NCI-H524 (cell line): Measurements from ENCODE around the gene EDDM3A.
"Not testable (repeated sequence)": the region's sequence is repeated elsewhere in the genome, so short reads cannot be mapped to it uniquely, and the experiment has no call there.

ENCODE experiments used
- DNase-seq, 2 experiments: peaks; one replicate each; lab custom pipeline; 2025; lab: John Stamatoyannopoulos, UW

The EDDM3A gene, protein sequence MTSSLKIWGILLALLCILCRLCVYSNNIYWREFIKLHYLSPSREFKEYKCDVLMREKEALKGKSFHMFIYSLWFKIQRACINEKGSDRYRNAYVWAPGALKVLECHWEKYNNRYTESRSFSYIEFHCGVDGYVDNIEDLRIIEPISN

DNA sequence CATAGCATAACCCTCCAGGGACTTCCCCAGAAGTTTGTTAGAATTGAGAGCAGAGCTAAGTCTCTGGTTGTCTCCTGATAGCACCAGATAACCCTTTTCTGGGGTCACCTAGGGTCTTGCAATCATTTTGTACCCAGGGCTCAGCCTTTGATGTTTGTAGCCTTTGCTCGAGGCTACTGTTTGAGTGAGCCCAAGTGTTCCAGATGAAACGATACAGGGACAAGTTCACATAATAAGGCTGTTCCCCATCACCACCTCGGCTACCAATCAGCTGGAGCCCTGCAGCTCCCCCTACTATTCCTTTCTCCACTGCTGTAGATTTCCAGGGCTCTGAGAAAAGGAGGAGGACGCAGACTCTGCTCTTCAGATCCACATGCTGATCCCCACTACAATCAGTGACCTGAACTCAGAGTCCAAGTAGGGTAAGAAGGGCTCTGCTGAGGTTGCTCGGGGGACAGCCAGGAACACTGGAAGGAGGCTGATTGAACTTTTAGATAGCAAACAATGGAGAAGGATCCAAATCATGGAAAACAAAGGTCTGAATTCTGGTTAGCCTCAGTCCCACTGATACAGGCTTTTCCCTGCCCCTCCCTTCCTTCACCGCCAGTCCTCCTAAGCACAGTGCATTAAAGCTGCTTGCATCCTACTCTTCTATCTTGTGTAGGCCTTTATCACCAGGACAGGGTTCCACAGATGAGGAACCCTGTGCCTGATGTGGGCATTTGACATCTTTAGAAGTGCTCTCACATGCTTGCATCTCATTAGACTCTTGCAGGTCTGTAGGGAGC is at the start of gene EDDM3A:
EDDM3A (plus strand) TSS at position 317 of the 788 bp plus-strand sequence. CDS start 1,694 bp downstream, outside the sequence.
- DNase-seq = no peak

DNA sequence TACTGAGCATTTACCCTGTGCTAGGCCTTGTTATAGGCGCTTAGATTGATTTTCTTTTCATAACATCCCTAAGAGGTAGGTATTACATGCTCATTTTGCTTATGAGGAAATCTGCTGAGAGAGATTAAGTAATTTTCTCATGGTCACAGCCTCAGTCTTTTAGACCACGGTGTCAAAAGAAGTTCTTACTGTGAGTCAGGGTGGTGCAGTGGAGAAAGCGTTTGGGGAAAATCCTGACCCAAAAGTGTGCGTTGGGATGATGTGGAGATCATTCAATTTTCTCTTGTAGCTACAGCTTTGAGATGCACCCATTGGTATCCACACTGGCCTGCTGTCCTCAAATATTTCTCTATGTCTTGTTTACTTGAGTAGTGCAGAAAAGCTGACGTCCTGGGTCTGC is 48.9 kb upstream of the EDDM3A start:
- no peak for DNase-seq

DNA sequence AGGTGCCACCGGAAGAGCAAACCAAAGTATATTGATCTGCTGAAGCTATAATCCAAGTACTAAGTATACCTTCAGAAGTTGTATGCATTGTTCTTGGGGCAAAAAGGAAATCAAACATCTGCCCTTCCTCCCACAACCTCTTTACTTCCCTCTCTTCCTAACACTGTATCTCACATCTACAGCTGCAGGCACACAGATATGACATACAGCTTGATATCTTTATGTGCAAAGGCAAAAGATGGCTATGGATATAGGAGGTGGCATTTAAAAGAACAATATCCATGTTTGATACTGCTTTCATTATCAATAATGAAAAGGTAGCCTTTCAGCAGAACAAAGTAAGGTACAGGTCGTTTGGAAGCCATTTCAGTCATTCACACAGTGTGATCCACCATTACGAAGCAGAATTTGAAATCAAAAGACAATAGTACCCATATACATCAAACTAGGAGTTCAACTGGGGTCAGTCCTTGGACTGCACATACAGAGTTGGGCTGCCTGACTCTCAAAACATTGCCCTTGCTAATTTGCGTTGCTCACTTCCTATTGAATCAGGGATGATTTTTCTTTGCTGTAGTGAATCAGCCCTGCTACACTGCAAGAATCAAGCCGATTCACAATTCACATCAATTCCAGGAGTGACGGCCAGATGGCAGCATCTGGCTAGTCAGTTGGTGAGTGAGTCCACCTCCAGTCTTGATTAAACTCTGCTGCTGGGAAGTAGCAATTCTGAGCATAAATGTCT is 48.2 kb upstream of the EDDM3A start:
- DNase-seq = peak; percentile 59 to 79

DNA sequence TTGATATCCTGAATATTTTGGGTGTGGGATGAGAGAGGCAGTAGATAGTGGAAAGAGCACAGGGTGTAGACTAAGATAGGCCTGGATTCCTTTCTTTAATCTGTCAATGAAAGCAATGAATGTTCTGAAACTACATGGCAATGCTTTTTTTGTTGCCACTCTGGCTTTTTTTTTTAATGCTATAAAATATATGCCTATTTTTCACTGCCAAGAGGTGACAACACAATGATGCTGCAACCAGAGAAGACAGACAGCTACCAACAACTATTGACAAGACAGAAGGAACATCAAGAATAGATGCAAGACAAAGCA is 47.7 kb upstream of the EDDM3A start:
- no peak for DNase-seq

DNA sequence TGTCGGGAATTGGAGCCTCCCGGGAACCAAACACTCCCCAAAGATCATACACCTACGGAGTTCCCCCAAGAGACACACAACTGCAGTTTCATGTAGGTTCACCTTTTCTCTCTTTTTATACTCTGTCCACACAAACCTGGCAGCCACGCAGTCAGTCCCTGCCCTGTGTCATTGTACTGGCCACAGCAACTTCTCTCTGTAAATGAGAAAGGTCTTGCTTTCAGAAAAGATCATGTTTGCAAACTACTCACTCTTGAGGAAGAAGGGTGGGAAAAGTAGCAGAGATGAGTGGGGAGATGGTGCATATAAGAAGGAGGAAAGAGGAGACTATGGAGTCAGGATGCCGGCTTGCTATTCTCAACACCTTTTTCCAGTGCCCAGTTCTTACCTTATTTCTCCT is 46.8 kb upstream of the EDDM3A start:
- DNase-seq = no peak

DNA sequence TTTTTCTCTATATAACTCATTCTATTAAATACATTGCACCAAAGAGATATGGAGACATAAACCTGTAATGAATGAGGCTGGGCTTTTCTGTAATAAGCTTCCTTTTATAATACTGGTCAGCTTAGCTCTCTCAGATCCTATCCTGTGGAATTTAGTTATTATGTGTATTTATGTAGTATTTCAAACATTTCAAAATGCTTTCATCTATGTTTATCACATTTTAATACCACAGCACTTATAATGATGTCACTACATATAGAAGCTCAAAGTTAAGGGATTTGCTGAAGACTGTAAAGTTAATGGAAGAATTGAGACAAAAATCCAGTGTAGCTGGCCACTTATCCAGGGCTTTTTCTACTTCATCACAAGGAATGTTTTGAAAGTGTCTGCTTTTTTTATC is 45.8 kb upstream of the EDDM3A start:
- DNase-seq = no peak

DNA sequence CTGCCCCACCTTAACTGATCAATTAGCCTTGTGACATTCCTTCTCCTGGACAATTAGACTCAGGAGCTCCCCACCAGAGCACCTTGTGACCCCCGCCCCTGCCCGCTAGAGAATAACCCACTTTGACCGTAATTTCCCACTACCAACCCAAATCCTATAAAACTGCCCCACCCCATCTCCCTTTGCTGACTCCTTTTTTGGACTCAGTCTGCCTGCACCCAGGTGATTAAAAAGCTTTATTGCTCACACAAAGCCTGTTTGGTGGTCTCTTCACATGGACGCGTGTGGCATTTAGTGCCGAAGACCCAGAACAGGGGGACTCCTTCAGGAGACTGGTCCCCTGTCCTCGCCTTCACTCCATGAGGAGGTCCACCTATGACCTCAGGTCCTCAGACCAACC is 44.7 kb upstream of the EDDM3A start:
- DNase-seq = not testable (repeated sequence)

DNA sequence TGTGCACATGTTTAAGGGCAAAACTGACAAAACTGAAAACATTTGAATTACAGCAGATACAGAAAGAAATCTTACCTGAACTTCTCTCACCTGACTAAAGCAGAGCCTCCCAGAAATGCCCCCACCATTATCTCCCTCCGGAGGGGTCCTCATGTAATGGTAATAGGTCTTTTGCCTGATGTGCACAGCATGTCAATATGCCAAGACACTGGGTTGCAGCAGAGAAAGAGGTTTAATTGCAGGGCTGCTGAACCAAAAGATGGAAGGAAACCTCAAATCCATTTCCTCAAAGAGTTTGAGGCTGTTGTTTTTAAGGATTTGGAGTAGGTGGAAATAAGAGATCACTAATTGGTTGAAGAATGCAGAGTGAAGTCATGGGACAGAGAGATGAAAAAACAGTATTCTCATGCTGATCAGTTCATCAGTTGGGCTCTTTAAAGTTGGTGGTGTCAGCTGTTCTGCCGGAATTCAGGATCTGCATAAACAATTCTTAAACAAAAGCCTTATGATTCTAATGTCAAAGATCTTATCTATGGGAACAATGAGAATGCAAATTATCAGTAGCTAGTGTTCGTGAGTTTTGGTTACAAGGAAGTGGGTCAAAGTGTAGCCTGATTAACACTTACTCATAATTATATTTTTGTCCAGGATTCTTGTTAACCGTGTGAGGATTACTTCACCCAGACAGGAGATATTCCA is 38.9 kb upstream of the EDDM3A start:
- DNase-seq = no peak

DNA sequence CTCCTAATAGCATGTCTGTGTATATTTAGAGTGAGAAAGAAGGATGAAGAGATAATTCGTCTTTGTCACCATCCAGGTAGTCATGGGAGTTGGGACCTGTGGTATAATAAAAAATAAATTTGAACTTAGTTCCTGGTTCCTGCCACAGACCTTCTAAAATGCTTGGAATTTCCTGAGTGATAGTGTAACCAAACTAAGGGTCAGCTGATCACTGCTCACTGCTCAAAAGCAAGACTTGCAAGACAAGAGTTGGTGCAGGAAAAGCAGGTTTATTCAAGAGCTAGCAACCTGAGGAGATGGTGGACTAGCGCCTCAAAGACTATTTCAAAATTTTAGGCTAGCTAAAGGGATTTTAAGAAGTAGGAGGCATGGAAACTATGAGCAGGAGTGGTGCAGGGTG is 38.1 kb upstream of the EDDM3A start:
- DNase-seq = no peak

DNA sequence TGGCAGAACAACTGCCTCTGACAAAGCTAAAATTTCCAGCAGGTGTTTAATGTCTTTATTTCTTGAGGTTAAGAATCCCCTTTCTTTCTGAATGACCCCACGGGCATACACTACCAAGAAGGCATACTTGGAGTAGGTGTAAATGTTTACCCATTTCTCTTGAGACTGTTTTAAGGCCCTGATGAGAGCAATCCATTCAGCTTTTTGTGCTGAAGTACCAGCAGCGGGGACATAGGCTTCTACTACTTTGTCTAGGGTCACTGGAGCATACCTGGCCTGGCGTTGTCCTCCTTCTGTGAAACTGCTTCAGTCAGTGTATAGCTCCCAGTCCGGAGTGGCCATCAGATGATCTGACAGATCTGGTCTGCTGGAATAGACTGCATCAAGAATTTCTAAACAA is 34.4 kb upstream of the EDDM3A start:
- no peak for DNase-seq

DNA sequence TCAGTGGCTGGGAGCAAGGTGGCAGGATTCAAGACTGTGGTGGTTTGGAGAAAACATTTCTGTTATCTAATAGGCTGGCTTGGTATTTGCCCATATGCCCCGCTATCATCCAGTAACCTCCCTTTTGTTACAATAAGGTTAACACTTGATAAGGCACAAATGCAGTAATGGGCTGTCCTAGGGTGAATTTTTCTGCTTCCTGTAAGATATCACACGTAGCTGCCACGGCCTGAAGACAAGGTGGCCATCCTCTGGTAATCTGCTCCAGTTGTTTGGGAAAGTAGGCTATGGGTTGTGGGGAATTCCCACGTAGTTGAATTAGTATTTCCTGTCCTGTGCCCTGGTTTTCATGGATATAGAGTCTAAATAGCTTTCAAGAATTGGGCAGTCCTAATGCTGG is 34.0 kb upstream of the EDDM3A start:
- DNase-seq = no peak

DNA sequence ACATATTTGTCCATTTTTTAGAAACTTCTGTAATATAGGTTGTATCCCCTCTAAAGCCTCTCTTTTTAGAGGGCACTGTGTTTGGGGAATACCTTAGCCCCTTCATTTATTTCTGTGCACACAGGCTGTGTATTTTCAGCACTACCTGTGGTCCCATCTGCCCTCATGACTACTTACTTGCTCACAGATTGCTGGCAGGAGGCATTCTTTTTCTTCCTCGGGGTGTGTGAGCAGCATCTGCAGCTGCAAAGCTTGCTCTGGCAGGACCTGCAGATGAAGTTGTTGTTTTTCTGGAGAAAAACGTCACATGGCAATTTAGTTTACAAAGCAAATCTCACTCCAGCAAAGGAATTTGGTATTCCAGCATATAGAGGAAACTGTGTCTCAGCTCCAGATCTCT is 32.8 kb upstream of the EDDM3A start:
- DNase-seq = no peak

DNA sequence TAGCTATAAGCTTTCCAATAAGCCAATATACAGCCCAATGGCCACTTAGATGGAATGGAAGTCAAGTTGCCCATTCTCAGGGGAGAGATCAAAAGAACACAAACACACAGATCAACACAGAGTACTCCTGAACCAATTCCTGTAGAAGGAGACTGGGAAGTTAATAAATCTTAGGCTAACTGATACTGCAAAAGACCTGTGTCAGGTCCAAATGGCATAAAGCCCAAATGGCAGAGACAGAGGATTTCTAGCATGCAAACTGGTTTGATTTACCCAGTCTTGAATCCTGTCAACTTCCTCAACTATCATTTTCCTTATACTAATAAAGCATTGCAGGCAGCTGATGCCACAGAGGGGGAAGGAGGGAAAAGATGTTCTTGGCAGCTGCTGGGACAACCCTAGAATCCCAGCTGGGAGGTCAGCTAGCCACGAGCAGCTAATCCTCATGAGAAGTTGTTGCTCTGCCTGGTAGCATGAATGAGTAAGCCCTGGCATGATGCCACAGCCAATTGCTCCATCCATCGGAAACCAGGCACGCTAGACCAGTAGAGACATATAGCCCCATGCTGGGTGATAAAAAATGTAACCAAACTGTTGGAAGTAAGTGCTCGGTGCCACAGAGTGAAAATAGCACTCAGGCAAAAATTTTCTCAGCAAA is 31.0 kb upstream of the EDDM3A start:
- no peak for DNase-seq

DNA sequence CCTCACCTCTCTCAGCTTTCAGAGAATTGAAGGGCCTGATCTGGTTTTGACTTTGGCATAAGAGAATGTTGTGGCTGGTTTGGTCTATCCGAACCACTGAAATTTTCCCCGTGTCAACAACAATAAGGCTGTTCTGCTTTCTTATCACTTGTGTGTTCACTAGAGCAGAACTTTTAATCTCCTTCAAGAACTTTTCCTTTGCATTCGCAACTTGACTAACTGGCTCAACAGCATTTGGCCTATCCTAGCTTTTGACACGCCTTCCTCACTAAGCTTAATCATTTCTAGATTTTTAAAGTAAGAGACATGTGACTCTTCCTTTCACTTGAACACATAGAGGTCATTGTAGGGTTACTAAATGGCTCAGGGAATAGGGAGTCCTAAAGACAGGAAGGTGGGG is 25.9 kb upstream of the EDDM3A start:
- no peak for DNase-seq

DNA sequence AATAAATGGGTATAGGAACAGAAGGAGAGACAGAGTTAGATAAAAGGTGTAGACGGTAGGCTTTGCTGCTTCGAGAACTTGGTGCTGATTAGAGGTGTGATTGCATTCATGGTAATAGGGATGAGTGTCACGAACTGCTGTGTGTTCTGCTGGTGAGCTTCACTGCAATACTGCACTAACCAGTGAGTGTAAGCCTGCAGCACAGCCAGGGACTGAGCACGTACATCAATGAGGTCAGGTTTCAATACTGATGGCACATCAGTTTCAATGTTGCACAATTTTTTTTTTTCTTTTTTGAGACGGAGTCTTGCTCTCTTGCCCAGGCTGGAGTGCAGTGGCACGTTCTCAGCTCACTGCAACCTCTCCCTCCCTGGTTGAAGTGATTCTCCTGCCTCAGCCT is 24.9 kb upstream of the EDDM3A start:
- DNase-seq = no peak

DNA sequence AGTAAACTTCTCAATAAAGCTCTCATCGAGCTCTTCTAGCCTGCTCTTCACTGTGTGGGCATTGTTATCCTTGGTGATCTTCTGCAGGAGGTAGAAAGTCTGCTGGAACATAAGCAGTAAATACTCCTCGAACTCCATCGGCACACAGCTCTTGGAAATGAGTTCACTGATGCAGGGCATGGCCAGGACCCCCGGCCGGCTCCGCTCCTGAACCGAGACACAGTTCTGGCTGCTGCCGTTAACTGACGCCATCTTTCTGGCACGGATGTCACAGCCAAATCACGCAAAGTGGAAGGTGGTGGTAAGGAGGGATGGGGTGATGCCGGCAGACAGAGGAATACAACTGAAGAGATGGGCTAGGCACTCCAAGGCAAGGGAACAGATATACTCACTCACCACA is 23.7 kb upstream of the EDDM3A start:
- no peak for DNase-seq

DNA sequence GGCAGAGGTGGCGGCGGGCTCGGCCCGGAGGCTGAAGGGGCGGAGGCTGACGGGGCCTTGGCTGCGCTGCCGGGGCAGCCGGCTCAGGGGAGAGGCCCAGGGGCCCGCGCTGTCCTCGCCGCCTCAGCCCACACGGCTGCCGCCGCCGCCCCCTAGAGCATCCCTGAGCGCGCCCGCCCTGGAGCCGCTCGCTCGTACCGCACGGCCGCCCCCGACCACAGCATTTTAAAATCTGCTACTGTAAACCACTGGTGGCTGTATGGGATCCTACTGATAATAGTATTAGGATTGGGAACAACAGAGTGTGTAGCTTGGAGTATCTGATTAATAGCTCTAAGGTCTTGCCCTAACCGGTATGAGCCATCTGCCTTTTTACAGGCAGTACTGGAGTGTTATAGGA is 22.2 kb upstream of the EDDM3A start:
- DNase-seq = no peak

DNA sequence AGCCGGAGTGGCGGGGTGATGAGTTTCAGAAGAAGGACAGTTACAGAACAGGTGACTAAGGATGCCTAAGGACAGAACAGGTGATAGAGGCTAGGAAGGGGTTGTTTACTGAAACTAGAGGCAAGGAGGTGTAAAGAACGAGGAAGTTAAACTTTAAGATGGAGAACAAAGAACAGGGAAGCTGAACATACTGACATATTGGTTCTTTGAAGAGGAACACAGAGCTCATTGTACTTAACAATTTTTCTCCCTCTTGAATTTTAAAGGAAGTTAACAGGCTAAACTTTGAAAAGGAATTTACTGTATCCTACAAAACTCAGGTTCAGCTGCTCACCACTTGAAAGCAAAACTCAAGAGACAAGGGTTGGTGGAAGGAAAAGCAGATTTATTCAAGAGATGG is 19.6 kb upstream of the EDDM3A start:
- DNase-seq = not testable (repeated sequence)

DNA sequence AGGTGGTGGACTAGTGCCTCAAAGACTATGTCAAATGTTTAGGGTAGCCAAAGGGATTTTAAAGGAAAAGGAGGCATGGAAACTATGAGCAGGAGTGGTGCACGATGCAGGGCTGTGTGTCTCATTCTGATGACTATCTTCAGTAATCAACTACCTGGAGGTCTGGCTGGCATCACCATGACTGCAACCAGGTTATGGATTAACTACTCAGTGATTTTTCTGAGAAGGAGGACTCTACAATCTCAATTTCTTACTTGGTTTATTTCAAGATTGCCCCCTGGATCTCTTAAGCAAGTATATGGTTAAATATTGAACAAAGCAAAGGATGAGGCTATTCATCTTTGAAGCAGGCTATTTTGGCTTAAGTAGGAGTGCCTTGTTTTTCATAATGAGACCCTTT is 19.2 kb upstream of the EDDM3A start:
- no peak for DNase-seq

DNA sequence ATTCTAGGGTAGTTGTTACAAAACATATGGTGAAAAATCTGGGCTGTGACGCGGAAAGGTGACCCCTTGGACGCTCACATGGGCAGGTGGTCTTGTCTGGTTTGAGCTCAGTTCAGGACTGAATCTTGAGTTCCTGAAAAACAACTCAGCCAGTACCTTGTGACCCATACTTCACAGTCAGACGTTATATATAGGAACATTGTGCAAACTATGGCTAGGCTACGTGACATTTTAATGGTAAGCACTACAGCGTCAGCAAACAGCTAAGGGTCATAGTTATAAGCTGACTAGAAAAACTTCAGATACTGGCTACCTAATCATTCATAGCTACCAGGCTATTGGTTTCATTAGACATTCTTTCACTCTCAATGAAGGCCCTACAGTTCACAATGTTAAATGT is 14.8 kb upstream of the EDDM3A start:
- DNase-seq = no peak

DNA sequence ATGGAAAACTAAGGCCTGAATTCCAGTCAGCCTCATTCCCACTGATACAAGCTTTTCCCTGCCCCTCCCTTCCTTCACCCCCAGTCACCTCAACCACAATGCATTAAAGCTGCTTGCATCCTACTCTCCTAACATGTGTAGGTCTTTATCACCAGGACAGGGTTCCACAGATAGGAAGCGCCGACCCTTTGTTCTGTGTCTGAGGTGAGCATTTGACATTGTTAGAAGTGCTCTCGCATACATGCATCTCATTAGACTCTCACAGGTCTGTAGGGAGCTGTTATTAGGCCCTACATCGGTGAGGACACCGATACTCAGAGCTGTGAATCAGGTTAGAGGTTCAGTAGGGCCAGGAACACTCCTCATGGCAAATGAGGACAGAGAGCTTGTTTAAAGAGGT is 13.2 kb upstream of the EDDM3A start:
- no peak for DNase-seq

DNA sequence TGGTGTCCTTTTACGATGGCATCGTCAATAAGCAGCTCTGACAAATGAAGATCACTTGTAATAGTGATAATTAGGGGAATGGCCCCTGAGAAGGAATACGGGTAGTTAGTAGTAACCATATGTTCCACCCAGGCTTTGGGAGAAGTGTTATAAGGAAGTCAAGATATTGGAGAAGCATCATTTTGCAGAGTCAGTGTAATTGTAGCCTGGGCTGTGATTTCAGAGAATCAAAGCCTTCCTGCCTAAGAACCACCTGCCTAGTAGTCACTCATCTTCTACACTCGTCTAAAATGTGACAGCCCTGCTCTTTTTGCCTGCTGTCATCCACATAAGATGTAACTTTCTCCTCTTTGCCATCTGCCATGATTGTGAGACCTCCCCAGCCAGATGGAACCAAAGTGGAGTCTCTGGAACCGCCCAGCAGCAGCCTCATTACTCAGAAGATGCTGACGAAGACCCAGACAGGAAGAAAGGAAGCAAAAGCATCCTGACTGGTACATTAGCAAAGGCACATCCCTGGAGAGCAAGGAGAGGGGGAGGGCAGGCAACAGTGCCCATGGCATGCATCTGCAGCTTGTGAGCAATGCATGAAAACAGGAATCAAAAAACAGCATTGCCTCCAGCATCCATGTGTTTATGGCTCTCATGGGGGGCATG is 12.6 kb upstream of the EDDM3A start:
- peak; percentile 7 to 25 for DNase-seq
